ENCODE data around the gene ESF1. TPM values are rescaled to one million over a fixed set of nuclear protein-coding genes. Genes with fewer than 3 reads are reported as not detected.

The ESF1 gene
- total and polyA plus RNA-seq, 2 of the 8 experiments (the other 6 are each of a cell fraction or from before 2014, with no cell fraction given), result 1.1 to 32.9 TPM

- Histone ChIP-seq H2BK12ac (ENCODE audit: low read depth, low read length) (no peak overlapping the region), H3K9ac (replicated peaks in 1 of 4; ENCODE audit: extremely low read depth in 1 of 4, low read depth in 3 of 4, low read length in 3 of 4) (no peak overlapping the region), H2BK5ac (ENCODE audit: low read depth, low read length) (no peak overlapping the region), H3K9me3 (ENCODE audit: insufficient read depth in 2 of 2, low read depth in 1 of 2, low read length in 1 of 2) (no peaks in the 10 kb centered on the region), H3K56ac (replicated peaks; ENCODE audit: insufficient read length, low read depth, low read length) (no peak overlapping the region), H4K8ac (ENCODE audit: extremely low read depth, insufficient read depth, low read length) (no peak overlapping the region), H3K4me3 (ENCODE audit: extremely low read depth in 1 of 4, insufficient read depth in 2 of 4, low read depth in 3 of 4, low read length in 4 of 4) (no peak overlapping the region), H2AK5ac (ENCODE audit: low read depth, low read length) (no peak overlapping the region), H4K91ac (replicated peaks; ENCODE audit: insufficient read length, low read length) (no peak overlapping the region), H2BK120ac (replicated peaks; ENCODE audit: low read depth, low read length) (no peak overlapping the region), H2BK20ac (ENCODE audit: low read length) (no peak overlapping the region), H3K14ac (ENCODE audit: insufficient read length) (no peak overlapping the region), H3K23ac (ENCODE audit: insufficient read length) (no peak overlapping the region), H3K36me3 (ENCODE audit: control insufficient read depth in 2 of 4, insufficient read depth in 4 of 4, low read length in 3 of 4) (peaks cover 17 to 91% (median 68%) of the 10 kb centered on the region in 4 experiments), H3K23me2 (ENCODE audit: low read depth, low read length) (no peaks in the 10 kb centered on the region), H3K27ac (ENCODE audit: low read depth, low read length) (no peak overlapping the region), H4K5ac (ENCODE audit: insufficient read length, low read depth, low read length) (no peak overlapping the region), H2BK15ac (ENCODE audit: low read length) (no peak overlapping the region), H2AFZ (ENCODE audit: low read length) (no peak overlapping the region), H3K4me1 (replicated peaks in 1 of 4; ENCODE audit: control insufficient read depth in 3 of 4, insufficient read depth in 4 of 4, low read length in 3 of 4) (no peaks in the 10 kb centered on the region), H4K20me1 (replicated peaks in 1 of 2; ENCODE audit: control insufficient read depth in 1 of 2, insufficient read depth in 2 of 2, low read length in 2 of 2) (peaks cover 0 to 2% of the 10 kb centered on the region in 2 experiments), H3K79me2 (ENCODE audit: control insufficient read depth in 1 of 2, insufficient read depth in 2 of 2, low read length in 2 of 2) (no peaks in the 10 kb centered on the region; a peak in 1 of 4 replicates), H3K4ac (replicated peaks; ENCODE audit: insufficient read length, low read depth, low read length) (no peak overlapping the region), H3K79me1 (ENCODE audit: low read depth, low read length) (no peaks in the 10 kb centered on the region), H3K27me3 (replicated peaks in 1 of 4; ENCODE audit: control insufficient read depth in 3 of 4, extremely low read depth in 1 of 4, insufficient read depth in 3 of 4, low read length in 3 of 4) (peaks cover 0 to 1% (median 0%) of the 10 kb centered on the region in 4 experiments; a peak in 1 of 7 replicates), H3K18ac (ENCODE audit: extremely low read depth, low read length) (no peak overlapping the region), H3K4me2 (ENCODE audit: insufficient read depth in 1 of 2, low read depth in 2 of 2, low read length in 2 of 2) (no peak overlapping the region)
- POLR2A ChIA-PET (ENCODE audit: partially characterized antibody), result interaction anchor here (0.7 to 2.0 kb wide), 2 partner anchors 12 to 18 kb away, joined by 3 to 5 read pairs; partner anchors contain the start of genes ESF1 and NDUFAF5
- no peak for TF ChIP-seq BACH1 (IDR thresholded peaks at IDR 0.05; ENCODE audit: low read length)
- no peak for TF ChIP-seq RNF2 (IDR thresholded peaks at IDR 0.05; ENCODE audit: borderline replicate concordance, low read depth, low read length, missing control alignments, poor library complexity, severe bottlenecking)
- no peak for TF ChIP-seq TEAD4 (IDR thresholded peaks at IDR 0.05; ENCODE audit: low read depth, low read length)
- TF ChIP-seq SIX5 (IDR thresholded peaks at IDR 0.05; ENCODE audit: low read depth, low read length), result no peak
- TF ChIP-seq NANOG (IDR thresholded peaks at IDR 0.05; ENCODE audit: insufficient read depth, low read depth, low read length, poor library complexity, severe bottlenecking), result no peak
- TF ChIP-seq POLR2AphosphoS5 (IDR thresholded peaks at IDR 0.05; ENCODE audit: low read depth, low read length), result no peak
- CTCF ChIA-PET (ENCODE audit: partially characterized antibody), result interaction anchor here (0.6 to 3.5 kb wide), 16 partner anchors 12 to 1481 kb away, joined by 3 to 22 read pairs (median 3); partner anchors contain the start of genes ESF1 and NDUFAF5
- FAIRE-seq (no peak), DNase-seq (ENCODE audit: low read depth in 1 of 2, low spot score in 2 of 2) (no peak)
- WGBS, 2 experiments (ENCODE audit: extremely low coverage in 1 of 2, insufficient coverage in 1 of 2, insufficient read length in 1 of 2, insufficient replicate concordance in 2 of 2, low coverage in 1 of 2, low lambda C conversion rate in 2 of 2, missing lambda C conversion rate in 1 of 2), result 89% methylated on average over 4 of the region's 4 CpGs; no CpG with 5 or more reads in 1 of the 2 experiments
Observed at GRCh38 chr20:13772529-13772928, 12.2 kb downstream of the ESF1 start.

All from H1 (cell line).